ENCODE data around the gene HEBP1. TPM values are rescaled to one million over a fixed set of nuclear protein-coding genes. Genes with fewer than 3 reads are reported as not detected.

The HEBP1 gene
- polyA plus RNA-seq, 3 donors from 2014 or later = 21.8 to 24.6 (median 24.3) TPM

DNA sequence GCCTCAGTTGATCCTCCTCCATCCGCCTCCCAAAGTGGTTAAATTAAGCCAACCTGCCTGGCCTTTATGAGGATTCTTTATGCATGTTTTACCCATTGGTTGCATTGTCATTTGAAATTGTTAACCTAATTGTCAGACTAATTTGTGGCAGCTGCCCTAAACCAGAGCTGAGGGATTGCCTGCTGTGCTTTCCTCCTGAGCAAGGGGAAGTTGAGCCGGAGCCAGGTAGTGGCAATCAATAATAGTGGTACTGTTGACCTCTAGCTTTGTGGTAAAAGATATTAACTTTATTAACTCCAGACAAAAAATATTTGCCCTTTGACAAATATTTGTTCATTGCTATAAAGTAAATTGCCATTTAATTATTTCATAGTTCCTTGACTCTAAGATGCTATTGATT lies 5.6 kb upstream of the HEBP1 start:
- DNase-seq = no peak
- Mint-ChIP-seq H3K36me3 (no peaks in the 10 kb centered on the region), H3K4me1 (peaks cover 13 to 14% of the 10 kb centered on the region in 2 donors), H3K9me3 (no peaks in the 10 kb centered on the region), H3K27me3 (ENCODE audit: low read depth in 3 of 3) (peaks cover 2 to 9% (median 9%) of the 10 kb centered on the region in 3 donors), H3K4me3 (no peak overlapping the region), H3K27ac (no peak overlapping the region)

DNA sequence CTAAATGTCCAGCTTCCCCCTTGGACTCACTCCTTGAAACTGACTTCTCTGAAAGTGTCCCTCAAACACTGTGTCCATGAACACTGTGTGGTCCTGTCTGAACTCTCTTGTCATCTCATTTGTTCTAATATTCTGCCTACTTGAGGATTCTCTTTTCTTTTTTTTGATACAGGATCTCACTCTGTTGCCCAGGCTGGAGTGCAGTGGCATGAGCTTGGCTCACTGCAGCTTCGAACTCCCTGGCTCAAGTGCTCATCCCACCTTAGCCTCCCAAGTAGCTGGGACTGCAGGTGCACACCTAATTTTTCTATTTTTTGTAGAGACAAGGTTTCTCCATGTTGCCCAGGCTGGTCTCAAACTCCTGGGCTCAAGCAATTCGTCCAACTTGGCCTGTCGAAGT lies 4.9 kb upstream of the HEBP1 start:
- H3K27ac Mint-ChIP-seq = no peak overlapping the region
- H3K4me1 Mint-ChIP-seq = peaks cover 14 to 15% of the 10 kb centered on the region in 2 donors
- H3K4me3 Mint-ChIP-seq = no peak overlapping the region
- no peak for DNase-seq
- H3K27me3 Mint-ChIP-seq (ENCODE audit: low read depth in 3 of 3) = peaks cover 2 to 12% (median 10%) of the 10 kb centered on the region in 3 donors
- H3K9me3 Mint-ChIP-seq = no peaks in the 10 kb centered on the region
- H3K36me3 Mint-ChIP-seq = no peaks in the 10 kb centered on the region

DNA sequence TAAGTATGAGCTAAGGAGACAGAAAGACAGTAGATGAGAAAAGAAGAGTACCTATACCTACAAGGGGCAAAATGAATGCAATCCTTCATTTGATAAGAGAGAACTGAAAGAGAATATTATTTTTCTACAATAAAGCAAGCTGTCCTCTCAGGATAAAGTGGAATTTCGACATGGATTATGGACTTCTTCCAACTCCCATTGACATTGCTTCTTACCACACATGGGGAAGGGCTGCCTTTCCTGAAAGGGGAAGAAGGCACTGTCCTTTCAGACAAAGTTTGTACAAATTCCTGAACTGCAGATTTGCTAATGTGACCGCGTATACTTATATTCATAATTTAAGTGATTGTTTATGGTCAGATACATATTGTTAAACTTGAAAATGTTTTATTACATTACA lies 4.3 kb upstream of the HEBP1 start:
- H3K9me3 Mint-ChIP-seq = no peaks in the 10 kb centered on the region
- no peak overlapping the region for H3K27ac Mint-ChIP-seq
- peaks cover 2 to 12% (median 10%) of the 10 kb centered on the region in 3 donors for H3K27me3 Mint-ChIP-seq (ENCODE audit: low read depth in 3 of 3)
- no peak for DNase-seq
- H3K36me3 Mint-ChIP-seq = no peaks in the 10 kb centered on the region
- peaks cover 20% of the 10 kb centered on the region in 2 donors for H3K4me1 Mint-ChIP-seq
- H3K4me3 Mint-ChIP-seq = no peak overlapping the region

DNA sequence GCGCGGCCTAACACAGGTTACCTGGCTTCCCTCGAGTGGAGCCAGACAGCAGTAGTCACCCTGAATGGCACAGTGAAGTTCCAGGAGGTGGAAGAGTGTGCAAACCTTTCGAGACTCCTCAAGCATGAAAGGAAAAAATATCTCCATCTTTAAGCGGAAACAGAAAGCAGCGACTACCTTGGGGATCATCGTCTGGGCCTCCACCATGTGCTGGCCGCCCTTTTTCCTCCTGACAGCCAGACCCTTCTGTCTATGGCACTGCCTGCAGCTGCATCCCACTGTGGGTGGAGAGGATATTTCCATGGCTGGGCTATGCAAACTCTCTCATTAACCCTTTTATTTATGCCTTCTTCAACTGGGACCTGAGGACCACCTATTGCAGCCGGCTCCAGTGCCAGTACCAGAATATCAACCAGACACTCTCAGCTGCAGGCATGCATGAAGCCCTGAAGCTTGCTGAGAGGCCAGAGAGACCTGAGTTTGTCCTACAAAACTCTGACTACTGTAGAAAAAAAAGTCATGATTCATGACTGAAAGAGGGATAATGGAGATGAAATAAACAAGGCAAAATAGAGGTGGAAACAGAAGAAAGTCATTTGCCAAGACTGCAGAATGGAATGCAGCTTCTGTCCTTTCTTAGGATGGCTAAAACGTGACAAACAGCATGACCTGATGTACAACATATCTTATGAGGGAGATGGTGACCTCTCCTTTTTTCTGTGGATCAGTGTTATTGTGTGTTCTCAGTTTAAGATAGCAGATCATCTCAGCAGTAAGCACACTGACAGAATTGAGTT lies 2.4 kb upstream of the HEBP1 start:
- H3K9me3 Mint-ChIP-seq = no peaks in the 10 kb centered on the region
- DNase-seq = no peak
- H3K27me3 Mint-ChIP-seq (ENCODE audit: low read depth in 3 of 3) = peaks cover 2 to 12% (median 10%) of the 10 kb centered on the region in 3 donors
- H3K27ac Mint-ChIP-seq = peak overlapping the region in 2 of 6 donors; percentile 61 to 81
- H3K4me1 Mint-ChIP-seq = peaks cover 26 to 27% of the 10 kb centered on the region in 2 donors
- peak overlapping the region; percentile 72 to 90 (median 87) for H3K4me3 Mint-ChIP-seq
- no peaks in the 10 kb centered on the region for H3K36me3 Mint-ChIP-seq

DNA sequence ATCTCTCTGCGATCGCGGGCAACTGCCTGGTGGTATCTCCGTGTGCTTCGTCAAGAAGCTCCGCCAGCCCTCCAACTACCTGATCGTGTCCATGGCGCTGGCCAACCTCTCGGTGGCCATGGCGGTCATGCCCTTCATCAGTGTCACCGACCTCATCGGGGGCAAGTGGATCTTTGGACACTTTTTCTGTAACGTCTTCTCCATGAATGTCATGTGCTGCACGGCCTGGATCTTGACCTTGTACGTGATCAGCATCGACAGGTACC lies 1.6 kb upstream of the HEBP1 start:
- Mint-ChIP-seq H3K4me1 (peaks cover 26 to 27% of the 10 kb centered on the region in 2 donors), H3K27ac (peak overlapping the region; percentile 8 to 81 (median 51)), H3K36me3 (no peaks in the 10 kb centered on the region), H3K9me3 (no peaks in the 10 kb centered on the region), H3K27me3 (ENCODE audit: low read depth in 3 of 3) (peaks cover 2 to 12% (median 7%) of the 10 kb centered on the region in 3 donors), H3K4me3 (peak overlapping the region; percentile 72 to 90 (median 87))
- DNase-seq = no peak

DNA sequence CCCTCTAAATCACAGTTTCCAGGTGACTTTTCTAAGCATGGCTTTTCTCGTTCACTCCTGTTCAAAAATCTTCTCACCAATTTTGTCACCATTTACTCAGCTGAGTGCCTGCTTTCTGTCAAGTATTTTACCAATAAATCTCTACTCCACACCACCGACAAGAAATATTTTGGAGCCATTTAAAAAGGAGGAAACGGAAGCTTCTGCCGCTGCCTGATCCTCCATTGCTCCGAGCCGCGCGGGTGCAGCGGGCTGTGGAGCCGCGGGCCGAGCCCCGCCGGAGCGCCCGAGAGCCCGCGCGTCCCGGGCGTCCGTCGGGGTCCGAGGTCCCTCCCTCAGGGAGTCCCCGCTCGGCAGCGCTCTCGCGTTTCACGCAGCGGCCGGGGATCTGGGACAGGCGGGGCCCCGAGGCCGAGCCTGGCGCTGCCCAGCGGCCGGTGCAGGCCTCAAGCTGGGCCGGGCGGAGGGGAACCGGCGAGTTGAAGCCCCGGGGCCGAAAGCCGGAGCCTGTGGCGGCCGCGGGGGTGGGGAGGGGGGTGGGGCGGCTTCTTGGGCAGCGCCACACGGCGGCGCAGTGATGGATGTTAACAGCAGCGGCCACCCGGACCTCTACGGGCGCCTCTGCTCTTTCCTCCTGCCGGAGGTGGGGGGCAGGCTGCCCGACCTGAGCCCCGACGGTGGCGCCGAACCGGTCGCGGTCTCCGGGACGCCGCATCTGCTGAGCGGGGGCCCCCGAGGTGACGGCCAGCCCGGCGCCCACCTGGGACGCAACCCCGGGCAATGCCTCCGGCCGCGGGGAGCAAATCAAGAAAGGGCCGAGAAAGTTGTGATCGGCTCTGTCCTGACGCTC lies 1.1 kb upstream of the HEBP1 start:
- DNase-seq = peak; percentile 48 to 55 (median 50)
- Mint-ChIP-seq H3K4me1 (peaks cover 26 to 27% of the 10 kb centered on the region in 2 donors), H3K4me3 (peak overlapping the region; percentile 88 to 98 (median 97)), H3K27me3 (ENCODE audit: low read depth in 3 of 3) (peaks cover 2 to 9% (median 7%) of the 10 kb centered on the region in 3 donors), H3K9me3 (no peaks in the 10 kb centered on the region), H3K36me3 (no peaks in the 10 kb centered on the region), H3K27ac (peak overlapping the region; percentile 68 to 97 (median 82))

DNA sequence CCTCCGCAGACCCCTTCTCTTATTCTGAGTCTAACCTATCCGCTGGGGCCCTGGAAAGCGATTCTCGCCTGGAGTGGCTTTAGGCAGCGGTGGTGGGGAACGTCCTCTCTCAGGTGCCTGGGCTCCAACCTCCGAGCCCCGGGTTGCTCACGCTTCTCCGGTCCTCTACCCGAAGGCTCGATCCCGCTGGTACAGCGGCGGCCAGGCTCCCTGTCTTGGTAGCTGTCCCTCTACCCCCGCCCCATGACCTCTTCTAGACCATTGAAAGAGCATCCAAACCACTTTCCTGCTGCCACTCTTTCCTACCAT lies 505 bp upstream of the HEBP1 start:
- DNase-seq = no peak
- H3K9me3 Mint-ChIP-seq = no peaks in the 10 kb centered on the region
- H3K27ac Mint-ChIP-seq = peak overlapping the region; percentile 68 to 97 (median 82)
- H3K27me3 Mint-ChIP-seq (ENCODE audit: low read depth in 3 of 3) = peaks cover 2 to 8% (median 7%) of the 10 kb centered on the region in 3 donors
- H3K4me3 Mint-ChIP-seq = peak overlapping the region; percentile 88 to 98 (median 97)
- peaks cover 26 to 27% of the 10 kb centered on the region in 2 donors for H3K4me1 Mint-ChIP-seq
- no peaks in the 10 kb centered on the region for H3K36me3 Mint-ChIP-seq

DNA sequence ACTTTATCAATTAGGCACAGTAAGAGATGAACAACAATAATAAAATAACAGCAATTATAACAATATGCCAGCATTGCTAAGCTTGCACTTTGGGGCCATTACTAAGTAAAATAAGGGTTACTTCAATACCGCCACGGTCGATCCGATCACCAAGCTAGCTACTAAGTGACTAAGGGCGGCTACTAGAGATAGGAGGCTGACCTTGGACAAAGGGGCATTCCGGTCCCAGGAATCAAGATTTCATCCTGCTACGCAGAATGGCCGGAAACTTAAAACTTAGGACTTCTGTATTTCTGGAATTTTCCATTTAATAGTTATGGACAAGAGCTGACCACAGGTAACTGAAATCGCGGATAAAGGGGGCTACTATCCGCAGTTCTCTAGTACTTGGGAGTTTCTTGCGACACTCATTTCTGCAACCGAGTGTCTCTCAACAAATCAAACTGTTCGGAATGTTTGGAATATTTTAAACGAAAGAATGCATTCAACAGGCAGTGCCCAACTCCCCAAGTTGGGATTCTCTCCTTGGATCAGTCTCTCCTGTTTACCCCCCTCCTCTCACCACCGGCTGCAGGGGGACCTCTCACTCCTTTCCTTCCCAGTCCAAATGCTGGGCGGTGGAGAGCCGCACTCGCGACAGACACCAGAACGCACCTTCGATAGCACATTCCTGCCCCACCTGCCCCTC lies 650 bp downstream of the HEBP1 start:
- Mint-ChIP-seq H3K9me3 (no peaks in the 10 kb centered on the region), H3K36me3 (no peaks in the 10 kb centered on the region), H3K4me1 (peaks cover 26 to 27% of the 10 kb centered on the region in 2 donors), H3K27ac (peak overlapping the region in 5 of 6 donors; percentile 19 to 87 (median 40)), H3K27me3 (ENCODE audit: low read depth in 3 of 3) (peaks cover 2 to 8% (median 7%) of the 10 kb centered on the region in 3 donors), H3K4me3 (peak overlapping the region; percentile 88 to 98 (median 97))
- DNase-seq = no peak

DNA sequence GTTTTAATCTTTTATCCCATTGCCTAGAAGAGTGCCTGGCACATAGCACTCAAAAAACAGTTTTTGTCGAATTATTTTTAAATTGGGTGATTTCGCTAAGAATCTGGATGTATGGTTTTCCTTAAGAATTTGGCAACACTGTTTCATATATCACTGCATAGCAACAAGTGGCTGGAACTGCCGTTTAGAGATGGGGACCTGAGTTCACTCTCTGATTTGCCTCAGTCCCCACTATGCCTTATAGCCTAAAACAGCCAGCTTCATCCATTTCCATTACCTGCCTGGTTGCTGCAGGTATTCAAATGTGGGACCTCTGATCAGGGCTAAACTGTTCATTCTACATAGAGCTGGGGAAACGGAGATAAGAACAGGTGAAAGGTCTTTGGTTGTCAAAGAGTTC lies 1.8 kb downstream of the HEBP1 start:
- no peak for DNase-seq
- H3K9me3 Mint-ChIP-seq = no peaks in the 10 kb centered on the region
- H3K4me1 Mint-ChIP-seq = peaks cover 28% of the 10 kb centered on the region in 2 donors
- H3K4me3 Mint-ChIP-seq = no peak overlapping the region
- peaks cover 2 to 8% (median 7%) of the 10 kb centered on the region in 3 donors for H3K27me3 Mint-ChIP-seq (ENCODE audit: low read depth in 3 of 3)
- H3K36me3 Mint-ChIP-seq = peaks cover 0 to 6% (median 0%) of the 10 kb centered on the region in 3 donors
- no peak overlapping the region for H3K27ac Mint-ChIP-seq

DNA sequence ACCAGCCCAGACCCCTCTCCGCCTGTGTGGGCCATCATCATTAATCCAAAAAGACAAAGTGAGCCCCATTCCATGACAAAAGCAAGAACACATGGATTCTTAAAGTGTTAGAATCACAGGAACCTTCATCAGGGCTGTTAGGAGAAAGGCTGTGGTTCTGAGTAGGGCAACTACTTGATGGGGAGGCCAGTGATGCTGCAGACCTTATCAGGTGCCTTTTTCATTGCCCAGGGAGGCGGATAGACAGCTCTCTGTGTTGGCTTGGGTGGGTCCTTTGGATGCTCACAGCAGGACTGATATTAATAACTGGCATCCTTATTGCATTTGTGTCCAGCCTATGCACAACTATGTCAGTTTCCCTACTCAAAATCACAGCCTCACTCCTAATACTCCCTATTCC lies 2.3 kb downstream of the HEBP1 start:
- Mint-ChIP-seq H3K27ac (no peak overlapping the region), H3K4me3 (no peak overlapping the region), H3K36me3 (peaks cover 0 to 6% (median 0%) of the 10 kb centered on the region in 3 donors), H3K27me3 (ENCODE audit: low read depth in 3 of 3) (peaks cover 2 to 8% (median 7%) of the 10 kb centered on the region in 3 donors), H3K9me3 (no peaks in the 10 kb centered on the region), H3K4me1 (peaks cover 33 to 34% of the 10 kb centered on the region in 2 donors)
- no peak for DNase-seq

DNA sequence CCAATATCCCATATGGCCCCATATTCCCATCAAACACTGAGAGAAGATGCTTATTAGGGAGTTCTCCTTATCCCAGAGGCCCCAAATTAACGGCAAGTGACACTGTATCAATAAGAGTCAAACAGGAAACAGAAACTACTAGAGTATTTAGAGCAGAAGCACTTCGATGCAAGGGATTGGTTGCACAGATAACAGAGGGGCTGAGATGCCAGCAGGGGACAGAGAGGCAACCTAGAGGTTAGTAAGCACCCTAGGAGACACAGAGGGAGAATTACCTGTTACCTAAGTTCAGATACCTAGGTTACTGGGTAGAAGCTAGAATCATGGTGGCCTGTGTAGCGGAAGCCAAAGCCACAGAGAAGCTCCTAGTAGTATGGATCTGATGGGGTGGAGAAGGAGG lies 2.9 kb downstream of the HEBP1 start:
- peaks cover 2 to 8% (median 7%) of the 10 kb centered on the region in 3 donors for H3K27me3 Mint-ChIP-seq (ENCODE audit: low read depth in 3 of 3)
- peaks cover 30 to 35% of the 10 kb centered on the region in 2 donors for H3K4me1 Mint-ChIP-seq
- H3K4me3 Mint-ChIP-seq = no peak overlapping the region

DNA sequence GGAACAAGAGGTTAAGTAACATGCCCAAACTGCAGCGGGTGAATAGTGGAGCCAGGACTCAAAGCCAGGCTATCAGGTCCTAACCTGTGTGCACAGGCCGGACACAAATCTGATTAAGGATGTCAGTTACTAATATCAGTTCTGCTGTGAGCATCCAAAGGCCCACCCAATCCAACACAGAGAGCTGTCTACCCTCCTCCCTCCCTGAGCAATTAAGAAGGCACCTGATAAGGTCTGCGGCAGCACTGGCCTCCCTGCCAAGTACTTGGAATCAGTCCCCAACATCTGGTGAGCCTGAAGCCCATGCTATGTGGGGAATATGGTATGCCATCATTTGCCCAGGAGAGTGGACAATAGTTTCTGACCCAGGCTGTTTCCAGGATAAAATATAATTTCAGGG lies 3.9 kb downstream of the HEBP1 start:
- Mint-ChIP-seq H3K9me3 (no peaks in the 10 kb centered on the region), H3K27me3 (ENCODE audit: low read depth in 3 of 3) (peaks cover 2 to 8% (median 4%) of the 10 kb centered on the region in 3 donors), H3K4me1 (peaks cover 24 to 28% of the 10 kb centered on the region in 2 donors), H3K4me3 (no peak overlapping the region), H3K27ac (no peak overlapping the region), H3K36me3 (peaks cover 0 to 6% (median 0%) of the 10 kb centered on the region in 3 donors)
- no peak for DNase-seq

More for the DNA sequence above, 2.9 kb downstream of the HEBP1 start:
- Mint-ChIP-seq H3K36me3 (peaks cover 0 to 6% (median 0%) of the 10 kb centered on the region in 3 donors), H3K27ac (no peak overlapping the region), H3K9me3 (no peaks in the 10 kb centered on the region)
- DNase-seq = no peak

DNA sequence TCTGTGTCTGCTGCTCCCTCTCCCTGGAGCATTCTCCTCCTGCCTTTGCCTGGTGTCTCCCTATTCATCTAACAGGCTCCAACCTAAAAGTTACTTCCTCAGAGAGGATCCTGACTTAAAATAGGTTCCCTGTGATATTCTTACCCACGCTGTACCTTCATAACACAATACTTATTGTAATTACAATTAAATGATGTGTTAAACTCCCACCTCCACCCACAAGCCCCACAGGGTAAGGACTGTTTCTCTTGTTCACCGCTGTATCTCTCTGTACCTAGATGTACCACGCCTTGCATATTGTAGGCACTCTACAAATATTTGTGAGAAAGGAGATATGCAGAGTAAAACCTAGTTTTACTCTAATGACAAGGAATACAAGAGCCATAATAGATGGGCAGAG lies 5.0 kb downstream of the HEBP1 start:
- Mint-ChIP-seq H3K27me3 (ENCODE audit: low read depth in 3 of 3) (peaks cover 0 to 2% (median 0%) of the 10 kb centered on the region in 3 donors), H3K9me3 (no peaks in the 10 kb centered on the region), H3K4me1 (peaks cover 20 to 22% of the 10 kb centered on the region in 2 donors), H3K4me3 (no peak overlapping the region), H3K27ac (no peak overlapping the region), H3K36me3 (peaks cover 0 to 6% (median 0%) of the 10 kb centered on the region in 3 donors)
- DNase-seq = no peak
